Activated CD8-positive, alpha-beta T cell treated with anti-CD3 and anti-CD28 coated beads for 36 hours (primary cell): ENCODE data around the gene SPSB1. TPM values are rescaled to one million over a fixed set of nuclear protein-coding genes. Genes with fewer than 3 reads are reported as not detected.

ENCODE experiments used
- ATAC-seq: fragments of 200-7000 bp; cut with Tn5 transposase; one replicate; pipeline ENCODE4 v1.10.0; 2021; ENCODE audit warnings: mild to moderate bottlenecking, moderate library complexity
- CTCF ChIA-PET: fragments of 350-600 bp; sonication (Branson Sonifier 250); formaldehyde crosslinking; loops from one replicate; lab custom pipeline; 2021; ENCODE audit warnings: antibody characterized with exemption; lab: Charles Lee
- POLR2A ChIA-PET: fragments of 350-600 bp; sonication (Branson Sonifier 250); formaldehyde crosslinking; loops from one replicate; lab custom pipeline; 2021; ENCODE audit warnings: antibody characterized with exemption; lab: Charles Lee
- DNase-seq: peaks from one replicate; pipeline ENCODE4 v3.0.0-alpha.2; 2020
- H3K27ac Mint-ChIP-seq: one replicate; pipeline ENCODE4 v1.8.0; 2021; ENCODE audit warnings: mild to moderate bottlenecking, mixed read lengths
- H3K27me3 Mint-ChIP-seq: one replicate; pipeline ENCODE4 v1.8.0; 2021; ENCODE audit warnings: mixed read lengths
- H3K36me3 Mint-ChIP-seq: one replicate; pipeline ENCODE4 v1.8.0; 2021; ENCODE audit warnings: low read depth, mixed read lengths
- H3K4me1 Mint-ChIP-seq: one replicate; pipeline ENCODE4 v1.8.0; 2021; ENCODE audit warnings: low read depth, mixed read lengths
- H3K4me3 Mint-ChIP-seq: one replicate; pipeline ENCODE4 v1.8.0; 2021; ENCODE audit warnings: mild to moderate bottlenecking, moderate library complexity, mixed read lengths
- H3K9me3 Mint-ChIP-seq: one replicate; pipeline ENCODE4 v1.8.0; 2021; ENCODE audit warnings: mixed read lengths
- intact Hi-C: fragments of 100-400 bp; cut with micrococcal nuclease; formaldehyde crosslinking; loops from one replicate; pipeline ENCODE4 v1.10.0; 2022
- total RNA-seq, 2 experiments: library from RNA; stranded (reverse); gene quantifications; one replicate each; pipeline ENCODE4 v1.2.3, GENCODE V29; 2021
- TF ChIP-seq, protein P1 (sequence below): fragments of 200-600 bp; IDR thresholded peaks from one replicate; pipeline ENCODE4 v1.8.0; 2022; ENCODE audit warnings: antibody characterized with exemption, mild to moderate bottlenecking

SPSB1 gene
- total RNA-seq, 2 experiments from 2014 or later: 1.1 to 1.5 TPM

DNA sequence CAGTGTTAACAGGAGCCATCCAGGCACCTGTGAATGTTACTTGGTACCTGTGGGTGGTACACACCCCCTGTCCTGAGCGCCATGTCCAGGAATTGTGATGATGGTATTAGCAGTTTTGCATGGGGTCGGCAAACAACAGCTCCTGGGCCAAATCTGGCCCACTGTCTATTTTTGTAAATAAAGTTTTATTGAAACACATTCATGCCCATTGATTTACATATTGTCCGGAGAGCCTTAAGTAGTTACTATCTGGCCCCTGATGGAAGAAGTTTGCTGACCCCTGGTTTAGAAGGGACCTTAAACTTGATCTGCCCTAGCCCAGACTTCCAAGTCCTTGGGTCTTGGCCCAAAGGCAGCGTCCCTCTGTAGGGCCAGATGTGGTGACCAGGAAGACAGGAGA is 58.3 kb downstream of the SPSB1 start:
- TF ChIP-seq, protein P1, sequence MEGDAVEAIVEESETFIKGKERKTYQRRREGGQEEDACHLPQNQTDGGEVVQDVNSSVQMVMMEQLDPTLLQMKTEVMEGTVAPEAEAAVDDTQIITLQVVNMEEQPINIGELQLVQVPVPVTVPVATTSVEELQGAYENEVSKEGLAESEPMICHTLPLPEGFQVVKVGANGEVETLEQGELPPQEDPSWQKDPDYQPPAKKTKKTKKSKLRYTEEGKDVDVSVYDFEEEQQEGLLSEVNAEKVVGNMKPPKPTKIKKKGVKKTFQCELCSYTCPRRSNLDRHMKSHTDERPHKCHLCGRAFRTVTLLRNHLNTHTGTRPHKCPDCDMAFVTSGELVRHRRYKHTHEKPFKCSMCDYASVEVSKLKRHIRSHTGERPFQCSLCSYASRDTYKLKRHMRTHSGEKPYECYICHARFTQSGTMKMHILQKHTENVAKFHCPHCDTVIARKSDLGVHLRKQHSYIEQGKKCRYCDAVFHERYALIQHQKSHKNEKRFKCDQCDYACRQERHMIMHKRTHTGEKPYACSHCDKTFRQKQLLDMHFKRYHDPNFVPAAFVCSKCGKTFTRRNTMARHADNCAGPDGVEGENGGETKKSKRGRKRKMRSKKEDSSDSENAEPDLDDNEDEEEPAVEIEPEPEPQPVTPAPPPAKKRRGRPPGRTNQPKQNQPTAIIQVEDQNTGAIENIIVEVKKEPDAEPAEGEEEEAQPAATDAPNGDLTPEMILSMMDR: no peak
- ChIA-PET POLR2A (no interaction called here), CTCF (no interaction called here)
- Mint-ChIP-seq H3K27me3 (no peaks in the 10 kb centered on the region), H3K4me1 (no peaks in the 10 kb centered on the region), H3K4me3 (no peak overlapping the region), H3K9me3 (no peaks in the 10 kb centered on the region), H3K27ac (no peak overlapping the region), H3K36me3 (no peaks in the 10 kb centered on the region)
- intact Hi-C loops: no loop called here
- ATAC-seq: no peak
- DNase-seq: no peak

DNA sequence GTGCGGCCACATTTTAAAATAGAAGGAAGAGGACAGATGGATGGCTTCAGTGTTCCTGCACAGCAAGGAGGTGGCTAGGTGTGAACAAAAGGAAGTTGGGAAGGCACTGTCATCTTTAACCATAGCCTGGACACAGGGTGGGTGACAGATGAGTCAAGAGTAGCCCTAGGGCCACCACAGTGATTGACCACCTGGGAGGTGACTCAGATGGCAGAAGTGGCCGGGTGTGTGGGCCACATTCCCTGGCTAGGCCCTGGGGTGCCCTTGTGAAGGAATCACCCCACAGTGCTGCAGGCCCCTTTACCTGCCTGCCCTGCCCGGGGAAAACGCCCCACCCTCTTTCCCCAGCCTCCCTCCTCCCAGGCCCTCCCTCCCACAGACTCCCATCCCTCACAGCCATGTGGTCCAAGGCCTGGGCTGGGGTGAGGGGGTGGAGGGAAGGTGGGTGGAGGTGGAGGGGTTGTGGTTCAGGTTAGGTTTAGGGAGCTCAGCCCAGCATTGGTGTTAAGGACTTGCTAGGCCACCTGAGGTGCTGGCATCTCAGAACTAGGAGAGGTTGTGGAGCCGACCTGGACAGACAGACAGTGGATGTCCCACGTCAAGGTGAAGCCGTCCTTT is 59.1 kb downstream of the SPSB1 start:
- H3K36me3 Mint-ChIP-seq: no peaks in the 10 kb centered on the region

DNA sequence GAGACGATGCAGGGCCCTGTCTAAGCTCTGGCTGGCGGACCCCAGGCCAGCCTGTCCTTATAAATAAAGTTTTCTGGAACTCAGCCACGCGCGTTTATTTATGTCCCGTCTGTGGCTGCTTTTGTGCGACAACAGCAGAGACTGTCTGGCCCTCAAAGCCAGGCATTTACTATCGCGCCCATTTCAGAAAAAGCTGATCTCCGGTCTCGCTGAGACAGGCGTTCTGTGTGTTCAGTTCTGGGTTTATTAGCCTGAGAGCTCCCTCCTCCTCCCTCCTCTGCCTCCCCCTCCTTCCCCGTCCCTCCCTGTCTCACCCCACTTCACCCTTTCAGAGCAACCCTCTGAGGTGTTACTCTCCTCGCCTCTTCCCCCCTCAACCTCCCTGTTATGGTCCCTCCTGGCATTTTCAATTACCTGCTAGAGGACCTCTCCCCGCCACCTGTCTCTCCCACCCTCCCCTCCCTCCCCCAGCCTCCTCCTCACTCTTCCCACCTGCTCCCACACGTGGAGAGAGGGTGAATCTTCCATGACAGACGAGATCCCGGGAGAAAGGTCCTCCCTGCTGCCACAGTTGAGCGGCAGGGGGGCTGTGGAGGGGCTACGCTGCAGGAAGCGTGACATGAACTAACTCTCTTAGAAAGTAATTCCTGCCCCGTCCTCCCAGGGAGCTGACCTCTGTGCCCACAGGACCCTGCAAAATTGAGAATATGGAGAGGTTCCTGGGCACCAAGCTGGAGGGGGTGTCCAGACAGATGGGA is 59.9 kb downstream of the SPSB1 start:
- no peak overlapping the region for H3K27ac Mint-ChIP-seq
- H3K4me1 Mint-ChIP-seq: no peaks in the 10 kb centered on the region
- CTCF ChIA-PET: no interaction called here
- H3K9me3 Mint-ChIP-seq: no peaks in the 10 kb centered on the region
- POLR2A ChIA-PET: no interaction called here
- H3K27me3 Mint-ChIP-seq: no peaks in the 10 kb centered on the region
- H3K4me3 Mint-ChIP-seq: no peak overlapping the region
- intact Hi-C loops: no loop called here
- DNase-seq: no peak
- H3K36me3 Mint-ChIP-seq: no peaks in the 10 kb centered on the region
- no peak for ATAC-seq
- TF ChIP-seq, protein P1: no peak

More for the DNA sequence above, 59.1 kb downstream of the SPSB1 start:
- no peak for ATAC-seq
- intact Hi-C loops: no loop called here
- Mint-ChIP-seq H3K4me3 (no peak overlapping the region), H3K9me3 (no peaks in the 10 kb centered on the region), H3K27ac (no peak overlapping the region), H3K27me3 (no peaks in the 10 kb centered on the region), H3K4me1 (no peaks in the 10 kb centered on the region)
- ChIA-PET POLR2A (no interaction called here), CTCF (no interaction called here)
- TF ChIP-seq, protein P1: no peak
- no peak for DNase-seq

DNA sequence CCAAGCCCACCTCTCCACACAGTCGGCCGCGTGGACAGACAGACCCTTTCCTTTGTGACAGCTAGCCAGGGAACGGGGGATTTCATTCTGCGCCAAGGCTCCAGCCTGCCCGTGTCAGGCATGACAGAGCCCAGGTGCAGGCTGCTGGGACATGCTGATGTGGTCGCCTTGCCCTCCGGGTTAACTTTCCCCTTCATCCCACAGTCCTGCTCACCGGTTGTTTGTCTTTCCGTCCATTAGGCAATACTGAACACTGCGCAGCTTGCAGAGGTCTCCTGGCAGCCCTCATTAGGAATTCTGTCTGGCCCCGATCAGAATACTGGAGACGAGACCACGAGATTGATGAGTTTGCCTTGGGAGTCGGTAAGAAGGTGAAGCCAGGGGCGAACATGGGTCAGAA is 62.8 kb downstream of the SPSB1 start:
- intact Hi-C loops: no loop called here
- Mint-ChIP-seq H3K27ac (no peak overlapping the region), H3K4me1 (no peaks in the 10 kb centered on the region), H3K4me3 (no peak overlapping the region), H3K27me3 (no peaks in the 10 kb centered on the region), H3K9me3 (no peaks in the 10 kb centered on the region), H3K36me3 (no peaks in the 10 kb centered on the region)
- ChIA-PET POLR2A (no interaction called here), CTCF (no interaction called here)
- TF ChIP-seq, protein P1: no peak
- DNase-seq (no peak), ATAC-seq (no peak)

DNA sequence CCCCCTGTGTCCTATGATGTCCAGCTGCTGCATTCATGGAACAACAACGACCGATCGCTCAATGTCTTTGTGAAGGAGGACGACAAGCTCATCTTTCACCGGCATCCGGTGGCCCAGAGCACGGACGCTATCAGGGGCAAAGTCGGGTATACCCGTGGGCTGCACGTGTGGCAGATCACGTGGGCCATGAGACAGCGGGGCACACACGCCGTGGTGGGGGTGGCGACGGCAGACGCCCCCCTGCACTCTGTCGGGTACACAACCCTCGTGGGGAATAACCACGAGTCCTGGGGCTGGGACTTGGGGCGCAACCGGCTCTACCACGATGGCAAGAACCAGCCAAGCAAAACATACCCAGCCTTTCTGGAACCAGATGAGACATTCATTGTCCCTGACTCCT is 63.3 kb downstream of the SPSB1 start:
- CTCF ChIA-PET: interaction anchor here (1.0 kb wide), 1 partner anchor 99 kb away, joined by 3 read pairs; no protein-coding TSS in a partner anchor

More for the DNA sequence above, 63.3 kb downstream of the SPSB1 start:
- Mint-ChIP-seq H3K4me1 (no peaks in the 10 kb centered on the region), H3K4me3 (no peak overlapping the region), H3K36me3 (no peaks in the 10 kb centered on the region), H3K27ac (no peak overlapping the region), H3K27me3 (no peaks in the 10 kb centered on the region), H3K9me3 (no peaks in the 10 kb centered on the region)
- DNase-seq (no peak), ATAC-seq (no peak)
- POLR2A ChIA-PET: no interaction called here
- TF ChIP-seq, protein P1: no peak
- intact Hi-C loops: no loop called here
